ENCODE data around the gene GMFB. TPM values are rescaled to one million over a fixed set of nuclear protein-coding genes. Genes with fewer than 3 reads are reported as not detected.

Gene GMFB
- total and polyA plus RNA-seq, 9 of the 15 experiments (the other 6 are each of a cell fraction or from before 2014, with no cell fraction given) = 14.0 to 31.7 (median 20.5) TPM

GRCh38 chr14:54428527-54428926, 60.3 kb downstream of the GMFB start:
- Histone ChIP-seq H3K4me2 (ENCODE audit: insufficient read depth, low read length) (no peak overlapping the region), H3K9me3 (replicated peaks; ENCODE audit: control insufficient read depth, insufficient read depth, low read depth, low read length) (no peaks in the 10 kb centered on the region), H3K27me3 (ENCODE audit: control insufficient read depth in 2 of 2, insufficient read depth in 2 of 2, low read length in 2 of 2) (no peaks in the 10 kb centered on the region), H3K4me1 (replicated peaks in 1 of 2; ENCODE audit: control insufficient read depth in 2 of 2, insufficient read depth in 2 of 2, low read length in 2 of 2) (no peaks in the 10 kb centered on the region), H4K20me1 (replicated peaks; ENCODE audit: control insufficient read depth, insufficient read depth, low read length) (no peaks in the 10 kb centered on the region), H3K9me1 (ENCODE audit: control insufficient read depth, insufficient read depth, low read length) (no peaks in the 10 kb centered on the region), H3K4me3 (no peak overlapping the region), H2AFZ (ENCODE audit: low read depth, low read length) (no peak overlapping the region), H3K36me3 (ENCODE audit: control insufficient read depth, insufficient read depth, low read length) (peaks cover 86% of the 10 kb centered on the region), H3K79me2 (ENCODE audit: control insufficient read depth, insufficient read depth, low read length) (peaks cover 23% of the 10 kb centered on the region), H3K9ac (ENCODE audit: insufficient read depth in 1 of 2, low read depth in 2 of 2, low read length in 2 of 2) (no peak overlapping the region), H3K27ac (ENCODE audit: extremely low read depth, low read depth, low read length) (no peak overlapping the region)
- WGBS (ENCODE audit: insufficient coverage, low coverage, missing lambda C conversion rate) = 78% methylated on average over 2 of the region's 2 CpGs
- in situ Hi-C loops (cut with MboI) = no loop called here
- no TSS peak for BruUV-seq (replicated peaks)
- ChIA-PET POLR2A (no interaction called here), CTCF (ENCODE audit: low intra/inter-chr PET ratio) (no interaction called here)
- DNase-seq (ENCODE audit: extremely low read depth in 1 of 4, low spot score in 3 of 4) = no peak
- ATAC-seq = no peak
- intact Hi-C loops (cut with micrococcal nuclease) = no loop called here
- no peak for FAIRE-seq
- no peak for TF ChIP-seq ZNF316 (IDR thresholded peaks at IDR 0.05)
- no peak for TF ChIP-seq ZNF518B (CRISPR knock-in tag; IDR thresholded peaks at IDR 0.05)
- no peak for TF ChIP-seq MYC (IDR thresholded peaks at IDR 0.05; ENCODE audit: low read depth, low read length)
- TF ChIP-seq MYC (CRISPR knock-in tag; IDR thresholded peaks at IDR 0.05; ENCODE audit: borderline replicate concordance, low read depth) = no peak
- no peak for TF ChIP-seq POLR3A (IDR thresholded peaks at IDR 0.05; ENCODE audit: borderline replicate concordance, extremely low read depth, insufficient read depth, insufficient read length)
- TF ChIP-seq LEF1 (IDR thresholded peaks at IDR 0.05) = no peak
- no peak for TF ChIP-seq HNRNPL (IDR thresholded peaks at IDR 0.05; ENCODE audit: low read depth, low read length)
- no peak for TF ChIP-seq ZNF165 (CRISPR knock-in tag; IDR thresholded peaks at IDR 0.05; ENCODE audit: borderline replicate concordance)
- no peak for TF ChIP-seq SRSF9 (IDR thresholded peaks at IDR 0.05; ENCODE audit: borderline replicate concordance, low read depth, low read length)
- no peak for TF ChIP-seq DIDO1 (tag; IDR thresholded peaks at IDR 0.05; ENCODE audit: low read depth)
- no peak for TF ChIP-seq EWSR1 (IDR thresholded peaks at IDR 0.05; ENCODE audit: borderline replicate concordance, low read depth, partially characterized antibody)
- no peak for TF ChIP-seq ZNF395 (CRISPR knock-in tag; IDR thresholded peaks at IDR 0.05)
- TF ChIP-seq ZC3H11A (IDR thresholded peaks at IDR 0.05; ENCODE audit: low read depth, low read length) = no peak
